Measurements from ENCODE around the gene HARS2.

- TF ChIP-seq EP300 (IDR thresholded peaks at IDR 0.05; ENCODE audit: low read depth), result no peak
- TF ChIP-seq CTCF (IDR thresholded peaks at IDR 0.05), result no peak
Observed at GRCh38 chr5:140733098-140733497, 41.8 kb downstream of the HARS2 start.
